Endothelial cell of hepatic sinusoid (primary cell): ENCODE measurements around the gene MIER2.
"Not testable (repeated sequence)": the region's sequence is repeated elsewhere in the genome, so short reads cannot be mapped to it uniquely, and the experiment has no call there.

Experiments used
- in situ Hi-C: cut with HindIII; loops from 2 replicates; pipeline ENCODE4 v1.10.0; 2017; ENCODE audit warnings: low sequenced_read_pairs

The MIER2 gene

DNA sequence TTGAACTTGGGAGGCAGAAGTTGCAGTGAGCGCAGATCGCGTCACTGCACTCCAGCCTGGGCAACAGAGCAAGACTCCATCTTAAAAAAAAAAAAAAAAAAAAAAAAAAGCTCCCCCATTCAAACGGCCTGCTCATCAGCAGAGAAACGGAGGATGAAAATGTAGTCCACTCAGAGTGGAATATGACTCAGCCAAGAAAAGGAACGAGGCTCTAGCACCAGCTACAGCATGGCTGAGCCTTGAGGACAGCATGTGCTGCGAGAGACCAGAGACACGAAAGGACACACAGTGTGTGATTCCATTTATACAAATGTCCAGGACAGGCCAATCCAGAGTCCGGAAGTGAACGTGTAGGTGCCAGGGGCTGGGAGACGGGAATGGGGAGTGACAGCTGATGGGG lies 18.1 kb upstream of the MIER2 start:
- in situ Hi-C loops = no loop called here

DNA sequence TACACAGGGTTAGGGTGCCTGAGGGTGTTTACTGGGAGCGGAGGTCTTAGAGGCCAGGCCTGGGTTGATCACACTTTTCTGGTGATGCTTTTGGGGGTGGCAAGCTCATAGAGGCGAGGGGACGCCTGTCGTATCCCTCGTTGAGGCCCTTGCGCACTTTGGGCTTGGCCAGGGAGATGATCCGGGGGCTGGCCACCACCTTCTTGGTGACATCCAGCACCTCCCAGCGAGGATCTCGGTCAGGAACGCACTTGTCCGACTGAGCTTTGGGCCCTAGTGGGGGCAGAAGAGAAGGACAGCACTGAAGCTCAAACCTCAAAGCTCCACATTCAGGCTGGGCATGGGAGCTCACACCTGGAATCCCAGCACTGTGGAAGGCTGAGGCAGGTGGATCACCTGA lies 17.6 kb upstream of the MIER2 start:
- in situ Hi-C loops = no loop called here

DNA sequence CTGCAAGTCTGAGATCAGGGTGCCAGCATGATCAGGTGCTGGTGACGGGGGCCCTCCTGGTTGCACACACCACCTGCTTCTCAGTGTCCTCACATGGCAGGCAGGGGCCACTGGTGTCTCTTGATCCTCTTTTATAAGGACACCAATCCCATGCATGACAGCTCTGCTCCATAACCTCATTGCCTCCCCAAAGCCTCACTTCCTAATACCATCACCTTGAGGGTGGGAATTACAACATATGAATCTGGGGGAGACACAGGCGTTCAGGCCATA lies 15.0 kb upstream of the MIER2 start:
- in situ Hi-C loops = no loop called here

GRCh38 chr19:355536-355935 lies 10.9 kb upstream of the MIER2 start:
- in situ Hi-C loops = not testable (repeated sequence)

DNA sequence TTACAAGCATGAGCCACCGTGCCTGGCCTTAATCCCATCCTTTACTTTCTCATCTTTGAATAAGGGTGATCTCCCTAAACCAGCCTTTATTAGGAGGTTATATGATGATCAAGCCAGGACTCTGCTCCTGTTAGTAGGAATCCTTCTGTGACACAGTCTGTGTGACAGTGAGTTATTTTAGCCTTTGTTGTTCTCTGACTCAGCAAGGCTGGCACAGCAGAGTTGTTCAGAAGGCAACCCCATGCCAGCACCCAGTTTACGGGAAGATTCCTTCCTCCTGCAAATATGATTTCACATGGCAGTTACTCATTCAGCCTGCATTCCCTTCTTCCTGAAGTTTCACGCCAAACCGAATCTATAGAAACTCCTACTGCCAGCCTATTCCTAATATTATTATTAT lies 10.5 kb upstream of the MIER2 start:
- in situ Hi-C loops = no loop called here

DNA sequence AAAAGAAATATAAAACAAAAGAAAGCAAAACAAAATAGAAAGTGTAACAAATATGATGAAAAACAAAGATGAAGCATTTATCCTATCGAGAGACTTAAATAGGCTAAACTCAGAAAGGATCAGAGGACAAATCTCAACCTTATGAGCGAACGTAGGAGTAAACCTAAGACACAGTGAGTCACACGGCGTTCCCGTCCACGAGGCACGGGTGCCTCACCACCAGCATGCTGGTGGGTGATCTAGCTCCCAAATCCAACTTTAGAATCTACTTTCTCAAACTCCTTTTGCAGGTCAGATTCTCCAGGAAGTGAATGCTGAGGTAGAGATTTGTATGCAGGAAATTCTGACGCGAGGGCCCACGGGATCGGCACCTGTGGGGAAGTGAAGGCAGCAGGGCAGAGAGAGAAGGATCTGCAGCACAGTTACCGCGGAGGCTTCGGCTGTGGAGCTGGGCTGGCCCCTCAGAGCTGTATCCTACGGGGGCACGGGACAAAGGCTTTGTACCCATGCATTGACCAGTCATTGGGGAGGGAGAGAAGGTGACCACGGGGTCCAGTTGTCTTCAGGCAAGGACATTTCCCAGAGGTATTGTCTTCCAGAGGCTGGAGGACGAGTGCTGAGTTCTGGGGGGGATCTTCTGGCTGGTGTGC lies 7.5 kb upstream of the MIER2 start:
- in situ Hi-C loops = no loop called here

GRCh38 chr19:347946-348861 lies 3.6 kb upstream of the MIER2 start:
- in situ Hi-C loops = no loop called here

- in situ Hi-C loops = no loop called here
These were observed 804 bp upstream of the MIER2 start for GRCh38 chr19:345320-345879.

- in situ Hi-C loops = no loop called here
These were observed 513 bp downstream of the MIER2 start for GRCh38 chr19:343941-344624.

GRCh38 chr19:343451-343931 lies 1.1 kb downstream of the MIER2 start:
- in situ Hi-C loops = no loop called here

- in situ Hi-C loops = no loop called here
These were observed 1.7 kb downstream of the MIER2 start for GRCh38 chr19:342801-343421.

DNA sequence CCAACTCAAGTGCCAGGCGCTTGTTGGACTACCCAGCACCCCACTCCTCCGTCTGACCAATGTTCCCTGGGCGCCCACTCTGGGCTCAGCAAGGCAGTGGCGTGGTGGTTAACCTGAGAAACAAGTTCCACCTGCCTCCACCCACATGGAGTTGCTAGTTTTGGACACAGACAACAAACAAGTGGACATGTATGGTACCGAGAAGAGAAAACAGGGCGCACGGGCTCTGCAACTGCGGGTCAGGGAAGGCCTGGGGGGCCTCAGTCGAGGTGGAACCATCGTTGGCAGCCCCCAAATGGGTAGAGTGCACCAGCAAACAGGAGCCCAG lies 2.5 kb downstream of the MIER2 start:
- in situ Hi-C loops = no loop called here

DNA sequence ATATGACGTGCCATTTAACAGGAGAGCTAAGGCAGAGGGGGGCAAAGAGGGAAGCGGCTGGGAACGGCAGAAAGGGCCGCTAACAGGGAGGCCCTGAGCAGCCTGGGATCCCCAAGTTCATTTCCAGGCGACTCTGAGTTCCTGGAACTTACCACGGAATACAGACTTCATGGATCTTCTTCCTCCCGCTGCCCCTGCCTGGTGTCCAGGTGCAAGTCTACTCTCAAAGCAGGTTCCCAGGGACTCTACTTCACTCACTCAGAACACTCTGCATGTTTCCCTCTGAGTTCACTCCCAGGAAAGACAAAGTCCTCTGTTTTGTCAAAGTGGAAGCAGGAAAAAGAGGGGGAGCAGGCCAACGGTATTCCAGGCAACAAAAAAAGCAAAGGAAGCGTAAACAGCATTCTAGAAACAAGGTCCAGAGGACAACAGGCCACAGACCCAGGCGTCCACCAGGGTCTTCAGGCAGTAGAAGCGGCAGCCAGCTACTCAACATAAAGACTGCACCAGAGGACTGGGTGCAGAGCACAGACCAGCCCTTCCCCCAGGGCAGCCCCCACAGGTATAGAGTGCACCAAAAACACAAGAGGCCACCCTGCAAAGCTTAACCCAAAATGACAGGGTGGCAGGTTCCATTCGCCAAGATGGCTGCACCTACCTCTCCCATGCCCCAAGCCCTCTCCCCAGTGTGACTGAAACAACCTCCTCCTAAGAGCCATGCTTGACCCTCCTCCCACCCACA lies 3.0 kb downstream of the MIER2 start:
- in situ Hi-C loops = no loop called here

DNA sequence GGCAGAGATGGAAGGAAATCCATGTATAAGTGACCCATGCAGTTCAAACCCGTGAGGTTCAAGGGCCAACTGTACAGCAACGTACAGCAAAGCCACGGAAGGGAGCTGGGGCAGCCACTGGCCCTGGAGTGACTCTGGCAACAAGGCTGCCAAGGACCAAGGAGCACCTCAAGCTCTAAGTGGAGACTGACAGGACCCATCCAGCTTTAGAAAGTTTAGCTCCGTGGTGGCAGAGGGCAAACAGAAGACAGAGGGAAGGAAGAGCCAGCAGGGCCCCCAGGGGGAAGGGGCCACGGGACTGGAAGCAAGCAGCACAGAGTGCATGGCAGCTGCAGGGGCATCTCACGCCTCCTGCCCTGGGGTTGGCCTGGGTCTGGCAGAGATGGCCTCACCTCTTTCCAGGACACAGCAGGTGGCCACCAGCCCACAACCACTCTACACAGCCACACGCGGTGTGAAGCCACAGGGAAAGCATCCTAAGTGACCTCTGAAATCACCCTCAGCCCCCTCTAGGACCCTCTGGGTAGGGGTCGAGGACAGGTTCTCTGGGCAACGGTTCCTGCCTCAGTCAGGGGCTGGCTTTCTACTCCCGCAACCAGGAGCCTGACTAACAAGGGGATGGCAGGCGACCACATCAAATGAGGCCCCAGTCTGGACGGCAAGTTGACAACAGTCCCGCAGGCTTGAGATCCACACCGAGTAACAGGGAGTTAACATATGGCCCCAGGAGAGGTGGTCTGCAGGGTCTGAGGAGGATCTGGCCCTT lies 3.8 kb downstream of the MIER2 start:
- in situ Hi-C loops = no loop called here

- in situ Hi-C loops = no loop called here
These were observed 5.2 kb downstream of the MIER2 start for GRCh38 chr19:339262-339887.

DNA sequence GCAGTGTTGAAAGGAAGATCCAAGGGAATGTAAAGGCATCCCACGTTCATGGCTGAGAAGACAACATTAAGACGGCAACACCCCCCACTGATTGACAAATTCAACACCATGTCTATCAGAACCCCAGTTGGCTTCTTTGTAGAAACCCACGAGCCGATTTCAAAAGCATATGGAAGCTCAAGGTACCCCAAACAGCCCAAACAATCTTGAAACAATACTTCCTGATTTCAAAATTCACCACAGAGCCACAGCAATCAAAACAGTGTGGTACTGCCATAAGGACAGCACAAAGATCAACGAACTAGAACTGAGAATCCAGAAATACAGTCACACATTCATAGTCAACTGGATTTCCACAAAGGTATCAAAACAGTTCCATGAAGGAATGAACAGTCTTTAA lies 6.2 kb downstream of the MIER2 start:
- in situ Hi-C loops = no loop called here

DNA sequence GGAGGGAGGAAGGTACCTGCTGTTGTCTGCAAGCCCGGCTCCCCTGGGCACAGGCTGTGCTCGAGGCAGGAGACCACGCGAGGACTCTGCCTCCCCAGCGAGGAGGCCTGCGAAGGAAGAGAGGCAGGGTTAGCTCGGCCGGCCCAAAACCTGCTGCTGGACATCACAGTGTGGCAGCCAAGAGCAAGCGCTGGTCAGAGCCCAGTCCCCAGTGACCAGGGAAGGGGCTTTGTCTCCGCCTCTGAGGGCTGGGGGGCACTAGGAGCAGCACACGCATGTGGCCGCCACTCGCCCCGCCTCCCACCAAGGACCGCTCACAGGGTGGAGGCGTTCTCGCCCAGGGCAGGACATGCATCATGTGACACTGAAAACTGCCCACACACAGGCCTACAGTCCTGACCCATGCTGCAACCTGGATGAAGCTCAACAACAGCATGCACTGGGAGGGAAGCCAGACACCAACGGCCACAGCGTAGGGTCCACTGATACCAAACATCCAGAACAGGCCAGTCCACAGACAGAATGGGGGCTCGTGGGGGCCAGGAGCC lies 8.5 kb downstream of the MIER2 start:
- in situ Hi-C loops = no loop called here

- in situ Hi-C loops = no loop called here
These were observed 9.0 kb downstream of the MIER2 start for GRCh38 chr19:335486-336066.

- in situ Hi-C loops = no loop called here
These were observed 9.5 kb downstream of the MIER2 start for GRCh38 chr19:335072-335471.
